GM04504 (cell line): ENCODE data around the gene CCDC57.
A peak's percentile ranks its signal among the peaks of the same experiment; 100 is the strongest.
"Not testable (repeated sequence)": the region's sequence is repeated elsewhere in the genome, so short reads cannot be mapped to it uniquely, and the experiment has no call there.

Experiments
- DNase-seq: peaks from one replicate; pipeline ENCODE4 v3.0.0-alpha.2; 2012; ENCODE audit warnings: low read depth

CCDC57 gene

DNA sequence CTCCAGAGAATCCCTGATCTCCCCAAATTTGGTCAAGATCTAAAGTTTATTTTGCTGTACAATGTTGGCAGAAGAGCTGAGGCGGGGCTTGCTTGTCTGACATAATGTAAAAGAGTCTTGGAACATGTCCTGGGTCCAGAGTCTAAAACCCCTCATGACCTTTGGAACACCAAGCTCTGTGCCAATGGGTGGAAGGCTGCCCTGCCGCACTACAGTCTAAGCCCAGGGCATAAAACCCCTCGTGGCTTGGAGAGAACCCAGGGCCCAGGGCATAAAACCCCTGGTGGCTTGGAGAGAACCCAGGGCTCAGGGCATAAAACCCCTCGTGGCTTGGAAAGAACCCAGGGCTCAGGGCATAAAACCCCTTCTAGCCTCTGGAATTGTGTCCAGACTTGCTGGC lies 36.7 kb downstream of the CCDC57 start:
- no peak for DNase-seq

DNA sequence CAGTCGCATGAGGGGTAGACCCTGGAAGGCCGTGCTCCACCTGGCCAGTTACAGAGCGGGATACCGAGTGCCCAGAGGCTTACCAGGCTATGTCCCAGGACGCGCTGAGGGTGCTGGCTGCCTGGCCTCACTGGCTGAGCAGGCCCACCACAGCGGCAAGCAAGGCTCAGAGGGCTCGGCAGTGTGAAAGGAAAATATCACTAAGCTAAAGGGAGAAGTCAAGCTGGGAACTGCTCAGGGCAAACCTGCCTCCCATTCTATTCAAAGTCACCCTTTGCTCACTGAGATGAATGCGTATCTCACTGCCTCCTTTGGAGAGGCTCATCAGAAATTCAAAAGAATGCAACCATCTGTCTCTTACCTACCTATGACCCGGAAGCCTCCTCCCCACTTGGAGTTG lies 37.4 kb downstream of the CCDC57 start:
- DNase-seq, result no peak

DNA sequence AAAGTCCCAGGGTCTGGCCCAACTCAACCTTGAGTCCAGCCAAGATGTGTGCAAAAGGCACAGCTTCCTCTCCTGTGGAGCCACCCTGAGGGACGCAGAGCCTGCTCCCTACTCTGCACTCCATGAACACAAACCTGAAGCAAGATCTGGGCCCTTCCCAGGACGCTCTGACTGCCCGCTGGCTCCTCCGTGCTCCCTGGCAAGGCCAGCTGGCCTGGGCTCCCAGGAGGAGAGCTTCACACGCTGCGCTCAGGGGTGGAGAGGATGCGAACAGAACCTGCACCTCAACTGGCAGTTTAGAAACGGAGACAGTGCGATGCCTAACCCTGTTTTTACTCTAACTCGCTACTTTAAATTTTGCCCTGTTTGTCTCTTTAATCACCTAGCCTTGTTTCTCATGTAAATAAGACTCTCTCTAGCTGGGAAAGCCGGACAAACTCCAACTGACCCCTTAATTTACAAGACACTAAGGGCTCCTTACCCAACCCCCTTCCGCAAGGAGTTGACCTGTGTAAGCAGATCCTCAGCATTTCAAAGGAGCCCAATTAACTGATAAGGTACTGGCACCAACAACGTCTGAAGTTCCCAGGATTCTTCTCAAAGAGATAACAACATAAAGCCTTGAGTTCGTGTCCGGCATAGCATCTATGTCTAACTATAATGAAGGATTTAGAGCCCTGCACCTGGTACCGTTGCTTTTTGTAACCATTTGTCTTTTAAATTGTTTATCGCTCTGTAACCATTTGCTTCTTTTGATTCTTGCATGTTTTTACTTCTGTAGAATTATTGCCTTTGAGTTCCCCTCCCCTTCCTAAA lies 38.4 kb downstream of the CCDC57 start:
- not testable (repeated sequence) for DNase-seq

GRCh38 chr17:82173351-82174041 lies 39.1 kb downstream of the CCDC57 start:
- no peak for DNase-seq

GRCh38 chr17:82172486-82173160 lies 40.0 kb downstream of the CCDC57 start:
- DNase-seq, result no peak

- DNase-seq, result no peak
Observed at GRCh38 chr17:82171750-82172375, 40.8 kb downstream of the CCDC57 start.

- no peak for DNase-seq
Observed at GRCh38 chr17:82170412-82170961, 42.2 kb downstream of the CCDC57 start.

- no peak for DNase-seq
Observed at GRCh38 chr17:82168568-82168967, 44.1 kb downstream of the CCDC57 start.

- no peak for DNase-seq
Observed at GRCh38 chr17:82167028-82167427, 45.6 kb downstream of the CCDC57 start.

- no peak for DNase-seq
Observed at GRCh38 chr17:82164853-82165252, 47.8 kb downstream of the CCDC57 start.

GRCh38 chr17:82161216-82161615 lies 51.4 kb downstream of the CCDC57 start:
- DNase-seq, result no peak

DNA sequence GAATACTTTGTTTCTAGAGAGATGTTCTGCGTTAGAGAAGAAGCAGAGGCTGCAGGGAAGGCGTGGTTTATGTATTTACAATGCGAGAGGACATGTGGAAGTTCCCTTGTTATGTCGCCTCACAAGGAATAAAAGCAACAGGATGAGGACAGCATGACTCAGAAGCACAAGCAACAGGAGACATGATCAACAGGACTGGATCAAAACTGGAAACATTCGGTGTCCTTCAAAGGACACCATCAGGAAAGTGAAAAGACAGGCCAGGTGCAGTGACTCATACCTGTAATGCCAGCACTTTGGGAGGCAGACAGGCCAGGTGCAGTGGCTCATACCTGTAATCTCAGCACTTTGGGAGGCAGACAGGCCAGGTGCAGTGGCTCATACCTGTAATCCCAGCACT lies 52.6 kb downstream of the CCDC57 start:
- DNase-seq, result no peak

- DNase-seq, result no peak
Observed at GRCh38 chr17:82158825-82159224, 53.8 kb downstream of the CCDC57 start.

- DNase-seq, result no peak
Observed at GRCh38 chr17:82157046-82158035, 55.3 kb downstream of the CCDC57 start.

GRCh38 chr17:82156284-82156925 lies 56.2 kb downstream of the CCDC57 start:
- DNase-seq, result no peak

DNA sequence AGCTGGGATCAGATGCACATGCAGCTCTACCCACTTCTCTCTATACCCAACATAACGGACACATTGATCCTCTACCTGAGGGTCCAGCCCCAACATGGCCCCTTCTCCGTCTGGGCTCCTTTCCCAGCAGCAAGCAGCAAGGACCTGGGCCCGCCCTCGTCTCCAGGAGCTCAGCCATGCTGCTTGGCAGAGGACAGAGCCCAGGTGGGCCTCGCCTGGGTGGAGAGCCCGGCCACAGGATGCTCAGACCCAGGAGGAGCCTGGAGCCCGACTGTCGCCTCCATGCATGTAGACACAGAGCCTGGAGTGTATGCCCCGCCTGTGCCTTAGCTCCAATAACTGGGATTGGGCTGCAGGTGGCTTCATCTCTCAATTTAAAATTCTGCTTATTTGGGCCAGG lies 57.0 kb downstream of the CCDC57 start:
- DNase-seq, result no peak

GRCh38 chr17:82154881-82155331 lies 57.7 kb downstream of the CCDC57 start:
- no peak for DNase-seq

DNA sequence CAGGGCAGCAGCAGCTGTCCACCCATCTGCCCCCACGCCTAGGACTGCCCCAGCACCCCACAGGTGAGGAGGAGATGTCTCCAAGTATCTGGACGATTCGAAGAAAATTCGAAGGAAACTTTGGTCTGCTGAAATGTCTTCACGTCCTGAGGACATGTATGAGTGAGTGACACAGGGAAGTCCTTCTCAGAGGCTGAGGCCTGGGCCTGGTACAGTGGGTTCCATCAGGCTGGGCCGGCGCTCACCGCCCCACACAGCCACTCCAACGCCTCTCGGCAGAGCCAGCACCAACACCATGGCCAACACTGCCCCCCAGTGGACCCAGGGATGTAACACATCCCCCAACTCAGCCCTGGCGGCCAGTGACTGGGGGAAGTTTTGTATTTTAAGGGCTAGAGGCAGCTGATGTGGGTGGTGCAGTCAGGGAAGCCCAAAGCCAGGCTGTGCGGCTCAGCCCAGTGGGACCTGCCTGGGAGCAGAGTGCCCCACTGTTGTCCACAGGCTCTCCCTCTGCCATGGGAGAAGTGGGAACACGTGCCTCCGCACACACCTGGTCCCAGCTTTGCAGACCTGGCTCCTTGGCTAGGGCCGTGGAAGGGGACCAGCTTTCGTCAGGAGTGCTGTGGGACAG lies 58.8 kb downstream of the CCDC57 start:
- DNase-seq, result peak; percentile 32

- no peak for DNase-seq
Observed at GRCh38 chr17:82153295-82153691, 59.3 kb downstream of the CCDC57 start.
